ENCODE data around the gene PRR20G.
"Not testable (repeated sequence)": the region's sequence is repeated elsewhere in the genome, so short reads cannot be mapped to it uniquely, and the experiment has no call there.

PRR20G gene

GRCh38 chr3:127287840-127288239, at the start of gene PRR20G:
Gene PRR20G (minus strand): TSS chr3:127288046. CDS start chr3:127287365, 681 bp downstream.
- DNase-seq (ENCODE audit: low read depth) = no peak

- no peak for DNase-seq (ENCODE audit: low read depth)
Measured at GRCh38 chr3:127337001-127337400, 49.2 kb upstream of the PRR20G start.

GRCh38 chr3:127336101-127336500, 48.3 kb upstream of the PRR20G start:
- DNase-seq (ENCODE audit: low read depth) = no peak

- DNase-seq (ENCODE audit: low read depth) = no peak
Measured at GRCh38 chr3:127330385-127330784, 42.5 kb upstream of the PRR20G start.

- DNase-seq (ENCODE audit: low read depth) = no peak
Measured at GRCh38 chr3:127329631-127330285, 41.9 kb upstream of the PRR20G start.

GRCh38 chr3:127328421-127328820, 40.6 kb upstream of the PRR20G start:
- DNase-seq (ENCODE audit: low read depth) = no peak

- no peak for DNase-seq (ENCODE audit: low read depth)
Measured at GRCh38 chr3:127326341-127326740, 38.5 kb upstream of the PRR20G start.

GRCh38 chr3:127325629-127325961, 37.7 kb upstream of the PRR20G start:
- no peak for DNase-seq (ENCODE audit: low read depth)

GRCh38 chr3:127324913-127325628, 37.2 kb upstream of the PRR20G start:
- no peak for DNase-seq (ENCODE audit: low read depth)

GRCh38 chr3:127324076-127324475, 36.2 kb upstream of the PRR20G start:
- DNase-seq (ENCODE audit: low read depth) = no peak

GRCh38 chr3:127323581-127323980, 35.7 kb upstream of the PRR20G start:
- DNase-seq (ENCODE audit: low read depth) = no peak

- DNase-seq (ENCODE audit: low read depth) = no peak
Measured at GRCh38 chr3:127321371-127321770, 33.5 kb upstream of the PRR20G start.

- no peak for DNase-seq (ENCODE audit: low read depth)
Measured at GRCh38 chr3:127320529-127321121, 32.8 kb upstream of the PRR20G start.

- no peak for DNase-seq (ENCODE audit: low read depth)
Measured at GRCh38 chr3:127316685-127317084, 28.8 kb upstream of the PRR20G start.

- DNase-seq (ENCODE audit: low read depth) = no peak
Measured at GRCh38 chr3:127312818-127313217, 25.0 kb upstream of the PRR20G start.

GRCh38 chr3:127308821-127309220, 21.0 kb upstream of the PRR20G start:
- not testable (repeated sequence) for DNase-seq (ENCODE audit: low read depth)

GRCh38 chr3:127307916-127308315, 20.1 kb upstream of the PRR20G start:
- no peak for DNase-seq (ENCODE audit: low read depth)

- DNase-seq (ENCODE audit: low read depth) = no peak
Measured at GRCh38 chr3:127307112-127307835, 19.4 kb upstream of the PRR20G start.

- no peak for DNase-seq (ENCODE audit: low read depth)
Measured at GRCh38 chr3:127306361-127307111, 18.7 kb upstream of the PRR20G start.

- DNase-seq (ENCODE audit: low read depth) = no peak
Measured at GRCh38 chr3:127305499-127306060, 17.7 kb upstream of the PRR20G start.

- DNase-seq (ENCODE audit: low read depth) = no peak
Measured at GRCh38 chr3:127304121-127304744, 16.4 kb upstream of the PRR20G start.
